Activated CD4-positive, alpha-beta T cell treated with anti-CD3 and anti-CD28 coated beads for 24 hours (primary cell): ENCODE measurements around the gene SARM1.

Experiments
- DNase-seq, 2 donors: peaks; one replicate each; pipeline ENCODE4 v3.0.0-alpha.2; 2020; ENCODE audit warnings: low read depth in 2 of 2

Gene SARM1

GRCh38 chr17:28395968-28396367, 24.5 kb downstream of the SARM1 start:
- DNase-seq = no peak

- DNase-seq = no peak
These were observed 25.2 kb downstream of the SARM1 start for GRCh38 chr17:28396635-28397239.

- DNase-seq = no peak
These were observed 25.8 kb downstream of the SARM1 start for GRCh38 chr17:28397275-28397674.

GRCh38 chr17:28397687-28398279, 26.3 kb downstream of the SARM1 start:
- DNase-seq = no peak

- DNase-seq = no peak
These were observed 26.9 kb downstream of the SARM1 start for GRCh38 chr17:28398280-28398981.

- DNase-seq = no peak
These were observed 28.3 kb downstream of the SARM1 start for GRCh38 chr17:28399808-28400207.

GRCh38 chr17:28402224-28402630, 30.7 kb downstream of the SARM1 start:
- no peak for DNase-seq

- no peak for DNase-seq
These were observed 31.4 kb downstream of the SARM1 start for GRCh38 chr17:28402844-28403243.

GRCh38 chr17:28404007-28404406, 32.5 kb downstream of the SARM1 start:
- DNase-seq = no peak

GRCh38 chr17:28404461-28404811, 32.9 kb downstream of the SARM1 start:
- no peak for DNase-seq

GRCh38 chr17:28404812-28405570, 33.5 kb downstream of the SARM1 start:
- no peak for DNase-seq

GRCh38 chr17:28405632-28406472, 34.4 kb downstream of the SARM1 start, which contains the start of gene SLC46A1:
SLC46A1 (minus strand) TSS chr17:28406212; CDS start chr17:28406114, 98 bp downstream.
- DNase-seq = peak; percentile 54 to 66

- no peak for DNase-seq
These were observed 35.0 kb downstream of the SARM1 start for GRCh38 chr17:28406473-28406814.

GRCh38 chr17:28407130-28407973, 35.9 kb downstream of the SARM1 start:
- DNase-seq = no peak

- no peak for DNase-seq
These were observed 36.4 kb downstream of the SARM1 start for GRCh38 chr17:28407974-28408306.

GRCh38 chr17:28412099-28412498, 40.6 kb downstream of the SARM1 start:
- no peak for DNase-seq

- DNase-seq = no peak
These were observed 42.3 kb downstream of the SARM1 start for GRCh38 chr17:28413804-28414203.

GRCh38 chr17:28415886-28416285, 44.4 kb downstream of the SARM1 start:
- no peak for DNase-seq

GRCh38 chr17:28416703-28417311, 45.3 kb downstream of the SARM1 start:
- peak; percentile 19 to 43 for DNase-seq

- no peak for DNase-seq
These were observed 50.4 kb downstream of the SARM1 start for GRCh38 chr17:28421787-28422305.
